Esophagus muscularis mucosa (tissue), 4 donors: ENCODE data around the gene DGKG. TPM values are rescaled to one million over a fixed set of nuclear protein-coding genes. Genes with fewer than 3 reads are reported as not detected.

ENCODE experiments used
- DNase-seq: peaks from one replicate; pipeline ENCODE4 v3.0.0-alpha.2; 2017; ENCODE audit errors: extremely low spot score
- H3K27ac ChIP-seq, 4 donors: fragments of 200-600 bp; sonication (generic); replicated peaks in 1 of 4; 1 replicate in 3 of 4; 2 replicates in 1 of 4; pipeline ENCODE4 v1.5.1; 2016 to 2019; ENCODE audit warnings: mild to moderate bottlenecking in 1 of 4
- H3K27me3 ChIP-seq, 4 donors: fragments of 200-600 bp; sonication (generic); one replicate each; pipeline versions ENCODE4 v1.5.1 to v1.6.0; 2016 to 2019
- H3K36me3 ChIP-seq, 4 donors: fragments of 200-600 bp; sonication (generic); one replicate each; pipeline ENCODE4 v1.5.1; 2016 to 2019
- H3K4me1 ChIP-seq, 4 donors: fragments of 200-600 bp; sonication (generic); one replicate each; pipeline ENCODE4 v1.5.1; 2016 to 2019
- H3K4me3 ChIP-seq, 4 donors: fragments of 200-600 bp; sonication (generic); 1 replicate in 2 of 4; 2 replicates in 2 of 4; pipeline ENCODE4 v1.5.1; 2016 to 2019; ENCODE audit warnings: mild to moderate bottlenecking in 4 of 4, moderate library complexity in 1 of 4
- H3K9me3 ChIP-seq, 4 donors: fragments of 200-600 bp; sonication (generic); 1 replicate in 3 of 4; 2 replicates in 1 of 4; pipeline ENCODE4 v1.5.1; 2016 to 2019
- EP300 ChIP-seq: sonication (generic); formaldehyde crosslinking; IDR thresholded peaks from one replicate; pipeline ENCODE4 v1.6.1; 2017; ENCODE audit warnings: antibody characterized with exemption
- POLR2A ChIP-seq: fragments of 450-650 bp; IDR thresholded peaks from one replicate; pipeline ENCODE4 v1.6.1; 2017; ENCODE audit warnings: antibody characterized with exemption, moderate library complexity, mild to moderate bottlenecking, low read depth
- POLR2AphosphoS5 ChIP-seq, 2 donors: sonication (generic); formaldehyde crosslinking; IDR thresholded peaks; one replicate each; pipeline ENCODE4 v1.6.1; 2017; ENCODE audit warnings: antibody characterized with exemption in 2 of 2
- WGBS: methylation state at CpG from one replicate; pipeline ENCODE4 v1.1.5; 2018; 5-methylcytosine and 5-hydroxymethylcytosine counted together
- intact Hi-C: fragments of 100-400 bp; cut with DNase I; formaldehyde crosslinking; loops from one replicate; pipeline ENCODE4 v1.15.1; 2023
- total RNA-seq, 4 donors: library from RNA; depleted of rRNA; stranded (reverse); fragments of >200 nt; gene quantifications; one replicate each; pipeline versions ENCODE4 v1.1.0 to v1.2.1, GENCODE V29; 2016
- TF ChIP-seq, protein P1 (sequence below), 3 experiments: fragments of 200-600 bp in 2 of 3; fragments of 450-650 bp in 1 of 3; sonication (generic) in 2 of 3; IDR thresholded peaks; one replicate each; pipeline ENCODE4 v1.5.1; 2017 to 2019; ENCODE audit warnings: antibody characterized with exemption in 3 of 3, mild to moderate bottlenecking in 2 of 3, moderate library complexity in 1 of 3

DGKG gene
- total RNA-seq, 4 donors from 2014 or later, result 75.0 to 169 (median 104) TPM

DNA sequence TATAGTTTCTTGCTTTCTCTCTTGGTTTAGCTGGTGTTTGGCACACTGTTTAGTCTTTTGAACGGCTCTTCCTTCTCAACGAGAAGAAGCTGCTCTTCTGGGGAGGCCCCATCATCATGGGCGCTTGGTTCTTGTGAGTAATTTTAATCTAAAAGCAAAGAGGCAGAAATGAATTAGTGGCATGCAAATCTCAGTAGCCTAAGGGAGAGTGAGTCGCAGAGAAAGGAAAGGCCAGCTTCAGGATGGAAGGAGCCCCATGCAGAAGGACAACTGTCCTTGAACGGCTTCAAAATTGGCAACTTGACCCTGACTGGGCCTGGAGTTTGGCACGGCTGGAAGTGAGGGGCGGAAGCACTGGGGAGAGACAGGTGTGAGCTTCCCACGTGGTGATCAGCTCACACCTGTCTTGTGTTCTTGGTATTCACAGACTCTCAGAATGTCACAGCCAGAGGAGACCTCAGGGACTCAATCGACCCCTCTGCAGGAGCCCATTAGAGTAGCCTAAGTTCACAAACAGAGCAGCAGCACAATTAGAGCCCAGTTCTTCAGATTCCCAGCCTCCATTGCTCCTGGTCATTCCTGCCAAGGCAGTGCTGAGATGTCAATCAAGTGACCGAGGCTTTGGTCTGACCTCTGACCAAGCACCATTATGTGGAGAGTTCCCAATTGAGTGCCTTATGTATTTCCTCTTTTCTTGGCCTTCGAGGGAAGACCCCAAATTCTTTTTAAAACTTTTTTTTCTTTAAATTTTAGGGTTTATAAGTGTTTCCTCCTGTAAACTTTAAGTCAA lies 211.8 kb downstream of the DGKG start:
- H3K4me1 ChIP-seq, result no peaks in the 10 kb centered on the region
- intact Hi-C loops, result no loop called here
- no peak overlapping the region for H3K27ac ChIP-seq
- no peak for DNase-seq
- H3K9me3 ChIP-seq, result no peaks in the 10 kb centered on the region
- WGBS, result 75% methylated on average over 11 of the region's 11 CpGs
- peaks cover 15 to 66% (median 36%) of the 10 kb centered on the region in 4 donors for H3K36me3 ChIP-seq
- no peak overlapping the region for H3K4me3 ChIP-seq
- TF ChIP-seq, protein P1, sequence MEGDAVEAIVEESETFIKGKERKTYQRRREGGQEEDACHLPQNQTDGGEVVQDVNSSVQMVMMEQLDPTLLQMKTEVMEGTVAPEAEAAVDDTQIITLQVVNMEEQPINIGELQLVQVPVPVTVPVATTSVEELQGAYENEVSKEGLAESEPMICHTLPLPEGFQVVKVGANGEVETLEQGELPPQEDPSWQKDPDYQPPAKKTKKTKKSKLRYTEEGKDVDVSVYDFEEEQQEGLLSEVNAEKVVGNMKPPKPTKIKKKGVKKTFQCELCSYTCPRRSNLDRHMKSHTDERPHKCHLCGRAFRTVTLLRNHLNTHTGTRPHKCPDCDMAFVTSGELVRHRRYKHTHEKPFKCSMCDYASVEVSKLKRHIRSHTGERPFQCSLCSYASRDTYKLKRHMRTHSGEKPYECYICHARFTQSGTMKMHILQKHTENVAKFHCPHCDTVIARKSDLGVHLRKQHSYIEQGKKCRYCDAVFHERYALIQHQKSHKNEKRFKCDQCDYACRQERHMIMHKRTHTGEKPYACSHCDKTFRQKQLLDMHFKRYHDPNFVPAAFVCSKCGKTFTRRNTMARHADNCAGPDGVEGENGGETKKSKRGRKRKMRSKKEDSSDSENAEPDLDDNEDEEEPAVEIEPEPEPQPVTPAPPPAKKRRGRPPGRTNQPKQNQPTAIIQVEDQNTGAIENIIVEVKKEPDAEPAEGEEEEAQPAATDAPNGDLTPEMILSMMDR (IDR thresholded peaks at IDR 0.05), result no peak
- TF ChIP-seq POLR2AphosphoS5 (IDR thresholded peaks at IDR 0.05) (no peak), POLR2A (no peak), EP300 (no peak)
- H3K27me3 ChIP-seq, result no peaks in the 10 kb centered on the region

DNA sequence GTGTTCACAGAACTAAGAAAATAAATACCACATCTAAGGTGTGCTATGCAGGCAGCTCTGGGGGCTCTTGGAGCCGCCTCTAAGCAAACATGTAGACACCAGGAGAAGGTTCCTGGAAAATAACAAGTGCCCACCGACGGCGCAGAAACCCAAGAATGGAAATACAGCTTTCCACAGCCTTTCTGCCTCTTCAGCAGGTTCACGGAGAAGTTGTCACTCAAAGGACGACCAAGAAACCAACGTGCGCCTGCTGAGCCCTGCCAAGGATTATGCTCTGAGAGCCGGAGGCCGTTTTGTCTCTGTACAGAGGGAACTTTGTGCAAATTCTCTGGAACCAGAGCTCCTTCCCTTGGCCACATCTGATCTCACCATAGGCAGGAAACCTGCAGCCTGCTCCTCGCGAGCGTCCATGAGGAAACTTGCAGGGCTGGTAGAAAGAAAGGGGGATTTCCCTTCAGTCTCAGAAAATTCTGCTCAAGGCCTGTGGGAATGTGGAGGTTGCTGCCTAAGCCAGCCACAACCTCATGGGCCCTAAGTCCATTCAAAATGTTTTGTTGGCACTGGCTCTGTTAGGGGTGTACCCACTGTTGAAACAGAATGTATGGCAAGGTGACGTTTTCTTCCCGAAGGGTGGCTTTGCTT lies 212.6 kb downstream of the DGKG start:
- no peak for DNase-seq
- no peak overlapping the region for H3K4me3 ChIP-seq
- intact Hi-C loops, result no loop called here
- no peak overlapping the region for H3K27ac ChIP-seq
- H3K27me3 ChIP-seq, result no peaks in the 10 kb centered on the region
- WGBS, result 81% methylated on average over 15 of the region's 15 CpGs
- no peaks in the 10 kb centered on the region for H3K4me1 ChIP-seq
- H3K9me3 ChIP-seq, result no peaks in the 10 kb centered on the region
- TF ChIP-seq, protein P1 (IDR thresholded peaks at IDR 0.05), result no peak
- TF ChIP-seq POLR2AphosphoS5 (IDR thresholded peaks at IDR 0.05), result no peak
- no peak for TF ChIP-seq EP300
- TF ChIP-seq POLR2A, result no peak
- H3K36me3 ChIP-seq, result peaks cover 15 to 58% (median 36%) of the 10 kb centered on the region in 4 donors

DNA sequence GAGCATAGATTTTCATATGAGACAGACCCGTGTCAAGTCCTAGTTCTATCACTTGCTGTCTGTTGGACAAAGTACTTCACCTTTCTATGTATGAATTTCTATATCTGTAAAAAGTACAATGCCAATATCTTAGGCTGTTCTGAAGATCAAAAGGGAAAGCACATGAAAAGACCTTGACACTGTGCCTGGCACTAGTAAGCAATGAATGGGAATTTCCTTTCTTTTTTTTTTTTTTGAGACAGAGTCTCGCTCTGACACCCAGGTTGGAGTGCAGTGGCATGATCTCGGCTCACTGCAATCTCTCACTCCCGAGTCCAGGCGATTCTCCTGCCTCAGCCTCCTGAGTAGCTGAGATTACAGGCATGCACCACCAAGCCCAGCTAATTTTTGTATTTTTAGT lies 217.8 kb downstream of the DGKG start:
- Histone ChIP-seq H3K27me3 (no peaks in the 10 kb centered on the region), H3K36me3 (peaks cover 1 to 10% (median 7%) of the 10 kb centered on the region in 4 donors), H3K4me1 (peaks cover 0 to 5% (median 0%) of the 10 kb centered on the region in 4 donors), H3K27ac (no peak overlapping the region), H3K4me3 (no peak overlapping the region), H3K9me3 (no peaks in the 10 kb centered on the region)
- DNase-seq, result no peak
- no peak for TF ChIP-seq POLR2AphosphoS5 (IDR thresholded peaks at IDR 0.05)
- TF ChIP-seq, protein P1 (IDR thresholded peaks at IDR 0.05), result no peak
- no peak for TF ChIP-seq EP300
- no peak for TF ChIP-seq POLR2A
- intact Hi-C loops, result no loop called here
- WGBS, result 97% methylated on average over 5 of the region's 5 CpGs

DNA sequence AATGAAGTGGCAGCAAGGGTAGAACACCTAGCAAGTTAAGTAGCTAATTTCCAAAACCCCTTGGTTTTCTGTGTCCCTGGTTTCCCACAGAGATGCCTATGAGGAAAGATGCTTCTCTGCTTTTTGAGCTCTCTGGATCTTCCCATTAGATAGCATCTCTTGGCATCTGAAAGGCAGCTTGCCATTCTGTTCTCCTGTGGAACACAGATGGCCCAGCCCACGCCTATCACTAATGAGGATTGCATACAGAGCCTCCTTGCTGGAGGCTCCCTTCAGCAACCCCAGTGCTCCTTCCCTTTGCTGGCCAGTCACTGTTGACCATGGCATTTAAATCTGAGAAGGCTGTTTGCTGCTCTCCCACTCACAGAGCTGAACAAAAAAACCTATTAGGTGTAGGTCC lies 218.8 kb downstream of the DGKG start:
- H3K27ac ChIP-seq, result no peak overlapping the region
- intact Hi-C loops, result no loop called here
- no peak for DNase-seq
- H3K27me3 ChIP-seq, result no peaks in the 10 kb centered on the region
- peaks cover 0 to 5% (median 1%) of the 10 kb centered on the region in 4 donors for H3K36me3 ChIP-seq
- 100% methylated on average over 1 of the region's 1 CpG for WGBS
- no peaks in the 10 kb centered on the region for H3K9me3 ChIP-seq
- no peak overlapping the region for H3K4me3 ChIP-seq
- TF ChIP-seq EP300 (no peak), POLR2AphosphoS5 (IDR thresholded peaks at IDR 0.05) (no peak), POLR2A (no peak)
- TF ChIP-seq, protein P1 (IDR thresholded peaks at IDR 0.05), result no peak
- peaks cover 0 to 5% (median 0%) of the 10 kb centered on the region in 4 donors for H3K4me1 ChIP-seq
